Hepatocyte (in vitro differentiated cells): ENCODE data around the gene HECW1. TPM values are rescaled to one million over a fixed set of nuclear protein-coding genes. Genes with fewer than 3 reads are reported as not detected.
"Not testable (repeated sequence)": the region's sequence is repeated elsewhere in the genome, so short reads cannot be mapped to it uniquely, and the experiment has no call there.

Experiments used
- DNase-seq: peaks from one replicate; pipeline ENCODE4 v3.0.0-alpha.2; 2016; ENCODE audit warnings: low spot score
- H2AFZ ChIP-seq: fragments of 200-600 bp; sonication (generic); 2 replicates; pipeline ENCODE4 v1.6.0; 2016; ENCODE audit warnings: antibody characterized with exemption, mild to moderate bottlenecking
- H3K27ac ChIP-seq: fragments of 200-600 bp; sonication (generic); 2 replicates; pipeline ENCODE4 v1.5.1; 2016; ENCODE audit warnings: mild to moderate bottlenecking
- H3K27me3 ChIP-seq: fragments of 200-600 bp; sonication (generic); 2 replicates; pipeline ENCODE4 v1.6.1; 2016
- H3K36me3 ChIP-seq: fragments of 200-600 bp; sonication (generic); replicated peaks from 2 replicates; pipeline ENCODE4 v1.5.1; 2016; ENCODE audit warnings: low read depth; ENCODE audit not compliant: insufficient read depth
- H3K4me1 ChIP-seq: fragments of 200-600 bp; sonication (generic); 2 replicates; pipeline ENCODE4 v1.5.1; 2016; ENCODE audit warnings: mild to moderate bottlenecking, moderate library complexity; ENCODE audit not compliant: insufficient read depth
- H3K4me2 ChIP-seq: fragments of 200-600 bp; sonication (generic); 2 replicates; pipeline ENCODE4 v1.6.0; 2016
- H3K4me3 ChIP-seq: fragments of 200-600 bp; sonication (generic); 2 replicates; pipeline ENCODE4 v1.5.1; 2016; ENCODE audit warnings: mild to moderate bottlenecking
- H3K79me2 ChIP-seq: fragments of 200-600 bp; sonication (generic); 2 replicates; pipeline ENCODE4 v1.6.0; 2017; ENCODE audit warnings: mild to moderate bottlenecking
- H3K9me2 ChIP-seq: fragments of 200-600 bp; sonication (generic); replicated peaks from 2 replicates; pipeline ENCODE4 v1.6.0; 2017; ENCODE audit warnings: mild to moderate bottlenecking; ENCODE audit not compliant: insufficient read depth
- H3K9me3 ChIP-seq: fragments of 200-600 bp; sonication (generic); 2 replicates; pipeline ENCODE4 v1.5.1; 2016; ENCODE audit warnings: low read depth, mild to moderate bottlenecking
- H4K20me1 ChIP-seq: fragments of 200-600 bp; sonication (generic); 2 replicates; pipeline ENCODE4 v1.6.0; 2016; ENCODE audit warnings: mild to moderate bottlenecking; ENCODE audit not compliant: insufficient read depth, poor library complexity, severe bottlenecking
- CTCF ChIP-seq: fragments of 200-600 bp; sonication (generic); IDR thresholded peaks from 2 replicates; pipeline ENCODE4 v1.5.1; 2016; ENCODE audit warnings: antibody characterized with exemption, mild to moderate bottlenecking; ENCODE audit not compliant: poor library complexity
- EZH2 ChIP-seq: fragments of 200-600 bp; sonication (generic); IDR thresholded peaks from 2 replicates; pipeline ENCODE4 v1.6.1; 2016; ENCODE audit warnings: antibody characterized with exemption, mild to moderate bottlenecking, borderline replicate concordance
- EZH2phosphoT487 ChIP-seq: fragments of 200-600 bp; sonication (generic); IDR thresholded peaks from one replicate; pipeline ENCODE4 v1.6.1; 2018; ENCODE audit warnings: antibody characterized with exemption, mild to moderate bottlenecking, low read depth, moderate library complexity; ENCODE audit not compliant: unreplicated experiment, severe bottlenecking
- WGBS: methylation state at CpG from one replicate; pipeline ENCODE4 v1.1.6; 2016; ENCODE audit warnings: low lambda C conversion rate; ENCODE audit errors: missing lambda C conversion rate; 5-methylcytosine and 5-hydroxymethylcytosine counted together
- polyA plus RNA-seq: library from polyadenylated mRNA; unstranded; fragments of >200 nt; fragmentation: Nextera tagmentation; extraction: Ambion mirVana; gene quantifications from 2 replicates; pipeline ENCODE4 v1.2.1, GENCODE V29; 2016
- total RNA-seq: library from RNA; depleted of rRNA; stranded (reverse); fragments of >200 nt; gene quantifications from 2 replicates; pipeline ENCODE4 v1.2.3, GENCODE V29; 2014

The HECW1 gene
- total and polyA plus RNA-seq, 2 experiments from 2014 or later, result 1.5 to 7.6 TPM

- no peaks in the 10 kb centered on the region for H3K36me3 ChIP-seq
These were observed 99.2 kb downstream of the HECW1 start for GRCh38 chr7:43211693-43212092.

GRCh38 chr7:43212921-43213320, 100.5 kb downstream of the HECW1 start:
- 93% methylated on average over 3 of the region's 3 CpGs for WGBS
- H4K20me1 ChIP-seq, result no peaks in the 10 kb centered on the region
- TF ChIP-seq EZH2 (no peak), EZH2phosphoT487 (no peak), CTCF (no peak)

More at GRCh38 chr7:43211693-43212092, 99.2 kb downstream of the HECW1 start:
- no peak for DNase-seq
- H3K79me2 ChIP-seq, result no peaks in the 10 kb centered on the region
- H2AFZ ChIP-seq, result no peak overlapping the region
- no peak overlapping the region for H3K27ac ChIP-seq
- no peak overlapping the region for H3K4me3 ChIP-seq
- H3K4me1 ChIP-seq, result no peaks in the 10 kb centered on the region
- H3K4me2 ChIP-seq, result no peak overlapping the region
- H3K27me3 ChIP-seq, result no peaks in the 10 kb centered on the region
- no peaks in the 10 kb centered on the region for H3K9me2 ChIP-seq
- H3K9me3 ChIP-seq, result no peaks in the 10 kb centered on the region
- TF ChIP-seq EZH2 (no peak), CTCF (no peak), EZH2phosphoT487 (no peak)
- H4K20me1 ChIP-seq, result no peaks in the 10 kb centered on the region

DNA sequence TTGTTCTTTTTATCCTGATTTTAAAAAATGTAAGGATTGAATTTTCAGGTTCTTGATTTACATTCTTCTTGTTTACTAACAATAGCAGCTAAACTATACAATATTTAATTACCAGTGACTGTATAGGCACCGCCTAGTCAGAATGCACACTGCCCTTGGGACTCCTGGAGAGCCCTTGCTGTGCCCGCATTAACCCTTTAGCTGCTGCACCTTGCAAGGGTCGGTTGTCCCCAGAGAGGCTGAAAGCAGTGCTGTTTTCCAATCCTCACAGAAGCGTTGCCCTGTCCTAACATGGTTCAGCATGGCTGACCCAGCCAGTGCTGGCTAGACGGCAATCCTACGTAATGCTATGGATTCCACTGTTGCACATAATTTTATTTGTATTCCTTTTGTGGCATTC, 102.6 kb downstream of the HECW1 start:
- Histone ChIP-seq H3K4me3 (no peak overlapping the region), H3K4me2 (no peak overlapping the region), H3K9me2 (no peaks in the 10 kb centered on the region), H3K27ac (no peak overlapping the region), H3K4me1 (no peaks in the 10 kb centered on the region), H3K9me3 (no peaks in the 10 kb centered on the region), H4K20me1 (no peaks in the 10 kb centered on the region), H3K79me2 (no peaks in the 10 kb centered on the region), H2AFZ (no peak overlapping the region), H3K36me3 (no peaks in the 10 kb centered on the region), H3K27me3 (no peaks in the 10 kb centered on the region)
- no peak for TF ChIP-seq EZH2phosphoT487
- no peak for TF ChIP-seq EZH2
- TF ChIP-seq CTCF, result no peak
- WGBS, result 76% methylated on average over 6 of the region's 6 CpGs
- no peak for DNase-seq

More at GRCh38 chr7:43212921-43213320, 100.5 kb downstream of the HECW1 start:
- H2AFZ ChIP-seq, result no peak overlapping the region
- H3K4me2 ChIP-seq, result no peak overlapping the region
- H3K79me2 ChIP-seq, result no peaks in the 10 kb centered on the region
- no peak for DNase-seq
- no peaks in the 10 kb centered on the region for H3K36me3 ChIP-seq
- H3K9me2 ChIP-seq, result no peaks in the 10 kb centered on the region
- H3K4me3 ChIP-seq, result no peak overlapping the region
- no peaks in the 10 kb centered on the region for H3K9me3 ChIP-seq
- no peak overlapping the region for H3K27ac ChIP-seq
- no peaks in the 10 kb centered on the region for H3K4me1 ChIP-seq
- no peaks in the 10 kb centered on the region for H3K27me3 ChIP-seq

DNA sequence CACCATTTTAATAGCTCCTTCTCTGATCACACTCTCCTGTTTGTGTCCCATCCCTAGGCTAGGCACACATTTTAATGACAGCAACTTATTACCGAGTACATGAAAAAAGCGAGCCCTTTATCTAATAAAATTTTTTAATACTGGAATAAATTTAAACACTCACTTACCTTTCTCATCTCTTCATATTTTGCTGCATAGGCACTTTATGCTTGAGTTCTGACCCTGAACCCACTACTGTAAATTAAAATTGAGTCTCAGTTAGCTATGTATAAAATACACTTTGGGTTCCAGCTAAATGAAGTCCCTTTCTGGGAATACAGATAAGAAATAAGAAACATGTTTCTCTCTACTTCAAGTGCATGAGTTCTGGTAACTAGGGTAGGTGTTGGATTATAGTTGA, 104.6 kb downstream of the HECW1 start:
- Histone ChIP-seq H3K4me3 (no peak overlapping the region), H3K9me3 (no peaks in the 10 kb centered on the region), H3K27ac (no peak overlapping the region), H3K4me2 (no peak overlapping the region), H3K79me2 (no peaks in the 10 kb centered on the region), H3K36me3 (no peaks in the 10 kb centered on the region), H3K9me2 (no peaks in the 10 kb centered on the region), H3K27me3 (no peaks in the 10 kb centered on the region), H4K20me1 (no peaks in the 10 kb centered on the region), H3K4me1 (no peaks in the 10 kb centered on the region), H2AFZ (no peak overlapping the region)
- no peak for DNase-seq
- no peak for TF ChIP-seq EZH2
- TF ChIP-seq EZH2phosphoT487, result no peak
- no peak for TF ChIP-seq CTCF
- 91% methylated on average over 2 of the region's 2 CpGs for WGBS

GRCh38 chr7:43218901-43219300, 106.5 kb downstream of the HECW1 start:
- H3K9me2 ChIP-seq, H3K27me3 ChIP-seq, H3K27ac ChIP-seq, H3K4me2 ChIP-seq, H3K9me3 ChIP-seq, DNase-seq, H3K36me3 ChIP-seq, H3K79me2 ChIP-seq, H2AFZ ChIP-seq, H3K4me1 ChIP-seq, H3K4me3 ChIP-seq, H4K20me1 ChIP-seq: not testable (repeated sequence)
- WGBS, result 92% methylated on average over 4 of the region's 4 CpGs
